ENCODE measurements around the gene ZNF813. TPM values are rescaled to one million over a fixed set of nuclear protein-coding genes. Genes with fewer than 3 reads are reported as not detected.
"Not testable (repeated sequence)": the region's sequence is repeated elsewhere in the genome, so short reads cannot be mapped to it uniquely, and the experiment has no call there.

ZNF813 gene
- total RNA-seq, 1 donor from 2014 or later = 2.2 TPM

- Mint-ChIP-seq H3K4me1 (ENCODE audit: low read depth) (peaks cover 5% of the 10 kb centered on the region), H3K36me3 (ENCODE audit: low read depth) (peaks cover 33% of the 10 kb centered on the region), H3K27ac (ENCODE audit: unreplicated experiment) (no peak overlapping the region), H3K27me3 (ENCODE audit: low read depth) (no peaks in the 10 kb centered on the region), H3K4me3 (ENCODE audit: unreplicated experiment) (no peak overlapping the region), H3K9me3 (ENCODE audit: low read depth) (peaks cover 53% of the 10 kb centered on the region)
- TF ChIP-seq CTCF (IDR thresholded peaks at IDR 0.05) = no peak
- DNase-seq (ENCODE audit: low spot score) = no peak
These were observed 5.7 kb upstream of the ZNF813 start for GRCh38 chr19:53461866-53462265.

GRCh38 chr19:53462861-53463260 lies 4.7 kb upstream of the ZNF813 start:
- Mint-ChIP-seq H3K4me3 (ENCODE audit: unreplicated experiment) (no peak overlapping the region), H3K4me1 (ENCODE audit: low read depth) (peaks cover 6% of the 10 kb centered on the region), H3K36me3 (ENCODE audit: low read depth) (peaks cover 25% of the 10 kb centered on the region), H3K27me3 (ENCODE audit: low read depth) (no peaks in the 10 kb centered on the region), H3K9me3 (ENCODE audit: low read depth) (peaks cover 46% of the 10 kb centered on the region), H3K27ac (ENCODE audit: unreplicated experiment) (no peak overlapping the region)
- no peak for TF ChIP-seq CTCF (IDR thresholded peaks at IDR 0.05)
- DNase-seq (ENCODE audit: low spot score) = no peak

GRCh38 chr19:53463263-53463662 lies 4.3 kb upstream of the ZNF813 start:
- H3K4me3 Mint-ChIP-seq (ENCODE audit: unreplicated experiment) = no peak overlapping the region
- no peak for TF ChIP-seq CTCF (IDR thresholded peaks at IDR 0.05)
- no peak for DNase-seq (ENCODE audit: low spot score)
- H3K36me3 Mint-ChIP-seq (ENCODE audit: low read depth) = peaks cover 21% of the 10 kb centered on the region
- H3K4me1 Mint-ChIP-seq (ENCODE audit: low read depth) = peaks cover 10% of the 10 kb centered on the region
- no peak overlapping the region for H3K27ac Mint-ChIP-seq (ENCODE audit: unreplicated experiment)
- H3K27me3 Mint-ChIP-seq (ENCODE audit: low read depth) = no peaks in the 10 kb centered on the region
- H3K9me3 Mint-ChIP-seq (ENCODE audit: low read depth) = peaks cover 43% of the 10 kb centered on the region

GRCh38 chr19:53466726-53467484 lies 628 bp upstream of the ZNF813 start:
- H3K4me1 Mint-ChIP-seq (ENCODE audit: low read depth) = peaks cover 15% of the 10 kb centered on the region
- DNase-seq (ENCODE audit: low spot score) = no peak
- peak overlapping the region; percentile 89 for H3K27ac Mint-ChIP-seq (ENCODE audit: unreplicated experiment)
- TF ChIP-seq CTCF (IDR thresholded peaks at IDR 0.05) = peak; percentile 44
- H3K9me3 Mint-ChIP-seq (ENCODE audit: low read depth) = peaks cover 15% of the 10 kb centered on the region
- no peaks in the 10 kb centered on the region for H3K27me3 Mint-ChIP-seq (ENCODE audit: low read depth)
- H3K36me3 Mint-ChIP-seq (ENCODE audit: low read depth) = peaks cover 7% of the 10 kb centered on the region
- peak overlapping the region; percentile 93 for H3K4me3 Mint-ChIP-seq (ENCODE audit: unreplicated experiment)

- H3K27me3 Mint-ChIP-seq (ENCODE audit: low read depth); H3K36me3 Mint-ChIP-seq (ENCODE audit: low read depth); H3K27ac Mint-ChIP-seq (ENCODE audit: unreplicated experiment); DNase-seq (ENCODE audit: low spot score); H3K9me3 Mint-ChIP-seq (ENCODE audit: low read depth): not testable (repeated sequence)
- Mint-ChIP-seq H3K4me3 (ENCODE audit: unreplicated experiment) (peak overlapping the region; percentile 93), H3K4me1 (ENCODE audit: low read depth) (peaks cover 12% of the 10 kb centered on the region)
These were observed 1.1 kb downstream of the ZNF813 start for GRCh38 chr19:53468628-53469027.

GRCh38 chr19:53471916-53472315 lies 4.4 kb downstream of the ZNF813 start:
- H3K4me3 Mint-ChIP-seq (ENCODE audit: unreplicated experiment) = no peak overlapping the region
- TF ChIP-seq CTCF (IDR thresholded peaks at IDR 0.05) = no peak
- peaks cover 12% of the 10 kb centered on the region for H3K9me3 Mint-ChIP-seq (ENCODE audit: low read depth)
- no peak overlapping the region for H3K27ac Mint-ChIP-seq (ENCODE audit: unreplicated experiment)
- H3K36me3 Mint-ChIP-seq (ENCODE audit: low read depth) = peaks cover 10% of the 10 kb centered on the region
- peaks cover 9% of the 10 kb centered on the region for H3K4me1 Mint-ChIP-seq (ENCODE audit: low read depth)
- no peaks in the 10 kb centered on the region for H3K27me3 Mint-ChIP-seq (ENCODE audit: low read depth)
- DNase-seq (ENCODE audit: low spot score) = no peak

GRCh38 chr19:53474832-53475231 lies 7.3 kb downstream of the ZNF813 start:
- H3K27me3 Mint-ChIP-seq (ENCODE audit: low read depth); H3K27ac Mint-ChIP-seq (ENCODE audit: unreplicated experiment); DNase-seq (ENCODE audit: low spot score); H3K4me1 Mint-ChIP-seq (ENCODE audit: low read depth); H3K4me3 Mint-ChIP-seq (ENCODE audit: unreplicated experiment): not testable (repeated sequence)
- H3K9me3 Mint-ChIP-seq (ENCODE audit: low read depth) = peaks cover 35% of the 10 kb centered on the region
- H3K36me3 Mint-ChIP-seq (ENCODE audit: low read depth) = peaks cover 28% of the 10 kb centered on the region

- H3K27ac Mint-ChIP-seq (ENCODE audit: unreplicated experiment); H3K4me3 Mint-ChIP-seq (ENCODE audit: unreplicated experiment); H3K4me1 Mint-ChIP-seq (ENCODE audit: low read depth); DNase-seq (ENCODE audit: low spot score); H3K27me3 Mint-ChIP-seq (ENCODE audit: low read depth): not testable (repeated sequence)
- Mint-ChIP-seq H3K36me3 (ENCODE audit: low read depth) (peaks cover 33% of the 10 kb centered on the region), H3K9me3 (ENCODE audit: low read depth) (peaks cover 41% of the 10 kb centered on the region)
These were observed 7.9 kb downstream of the ZNF813 start for GRCh38 chr19:53475470-53475869.
